Measurements from ENCODE around the gene HEY2.

- TF ChIP-seq EZH2 (IDR thresholded peaks at IDR 0.05) (no peak), POLR2AphosphoS5 (IDR thresholded peaks at IDR 0.05; ENCODE audit: borderline replicate concordance, low read depth, low read length) (no peak)
Measured at GRCh38 chr6:125746019-125746414, 3.4 kb upstream of the HEY2 start.
